ENCODE results near the gene TEAD1. TPM values are rescaled to one million over a fixed set of nuclear protein-coding genes. Genes with fewer than 3 reads are reported as not detected.

TEAD1 gene
- total and polyA plus RNA-seq, 9 of the 15 experiments (the other 6 are each of a cell fraction or from before 2014, with no cell fraction given) = 1.7 to 17.7 (median 10.8) TPM

DNA sequence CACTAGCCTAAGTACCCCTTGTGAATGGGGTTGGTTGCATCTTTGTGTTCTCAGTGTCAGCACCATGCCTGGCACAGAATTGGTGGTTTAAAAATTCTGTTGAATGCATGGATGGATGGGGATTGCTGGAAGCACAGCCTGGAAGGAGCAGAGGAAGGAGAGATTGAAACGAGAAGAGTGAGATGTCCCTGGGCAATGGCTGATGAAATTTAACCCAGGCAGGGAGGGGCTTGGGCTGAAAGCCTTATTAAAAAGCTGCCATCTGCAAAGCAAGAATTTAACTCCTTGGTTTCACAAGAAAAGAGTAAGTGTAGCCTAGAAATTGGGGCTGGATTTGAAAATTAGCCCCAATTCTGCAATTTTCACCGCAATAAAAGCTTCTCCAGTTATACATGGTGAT lies 126.7 kb downstream of the TEAD1 start:
- Histone ChIP-seq H3K4me2 (ENCODE audit: insufficient read depth, low read length) (no peak overlapping the region), H3K4me1 (replicated peaks in 1 of 2; ENCODE audit: control insufficient read depth in 2 of 2, insufficient read depth in 2 of 2, low read length in 2 of 2) (peaks cover 6 to 27% of the 10 kb centered on the region in 2 experiments; a peak in 4 of 5 replicates), H4K20me1 (replicated peaks; ENCODE audit: control insufficient read depth, insufficient read depth, low read length) (0 out of 2 replicates have a peak, but pooled peaks cover 7% of the 10 kb centered on the region), H3K4me3 (no peak overlapping the region), H3K9ac (ENCODE audit: insufficient read depth in 1 of 2, low read depth in 2 of 2, low read length in 2 of 2) (no peak overlapping the region), H3K9me1 (ENCODE audit: control insufficient read depth, insufficient read depth, low read length) (peaks cover 3% of the 10 kb centered on the region), H3K79me2 (ENCODE audit: control insufficient read depth, insufficient read depth, low read length) (no peaks in the 10 kb centered on the region), H3K27ac (ENCODE audit: extremely low read depth, low read depth, low read length) (no peak overlapping the region), H3K9me3 (replicated peaks; ENCODE audit: control insufficient read depth, insufficient read depth, low read depth, low read length) (no peaks in the 10 kb centered on the region), H3K36me3 (ENCODE audit: control insufficient read depth, insufficient read depth, low read length) (no peaks in the 10 kb centered on the region), H2AFZ (ENCODE audit: low read depth, low read length) (no peak overlapping the region), H3K27me3 (ENCODE audit: control insufficient read depth in 2 of 2, insufficient read depth in 2 of 2, low read length in 2 of 2) (no peaks in the 10 kb centered on the region)
- ATAC-seq = no peak
- in situ Hi-C loops (cut with MboI) = no loop called here
- intact Hi-C loops (cut with micrococcal nuclease) = no loop called here
- FAIRE-seq = no peak
- BruUV-seq (replicated peaks) = no TSS peak
- TF ChIP-seq SMARCA4 (IDR thresholded peaks at IDR 0.05) (no peak), FOXM1 (IDR thresholded peaks at IDR 0.05; ENCODE audit: low read depth) (no peak), FOXM1 (CRISPR knock-in tag; IDR thresholded peaks at IDR 0.05; ENCODE audit: low read depth) (no peak), ZNF280A (IDR thresholded peaks at IDR 0.05; ENCODE audit: low read depth, partially characterized antibody) (no peak), WHSC1 (IDR thresholded peaks at IDR 0.05; ENCODE audit: low read length) (no peak), SMARCC2 (IDR thresholded peaks at IDR 0.05; ENCODE audit: low read depth) (no peak), MXI1 (IDR thresholded peaks at IDR 0.05; ENCODE audit: low read depth, low read length) (no peak), SMARCB1 (IDR thresholded peaks at IDR 0.05; ENCODE audit: insufficient read length, low read depth) (no peak), CEBPG (CRISPR knock-in tag; IDR thresholded peaks at IDR 0.05) (no peak), CEBPG (tag; conservative IDR thresholded peaks at IDR 0.05 in 1 of 2, IDR thresholded peaks at IDR 0.05 in 1 of 2) (no peak), ERF (CRISPR knock-in tag; IDR thresholded peaks at IDR 0.05) (no peak), SIX5 (IDR thresholded peaks at IDR 0.05; ENCODE audit: borderline replicate concordance in 1 of 2, insufficient read depth in 1 of 2, low read depth in 1 of 2, low read length in 2 of 2) (no peak), NFIC (IDR thresholded peaks at IDR 0.05) (no peak)
- TF ChIP-seq, protein P1, sequence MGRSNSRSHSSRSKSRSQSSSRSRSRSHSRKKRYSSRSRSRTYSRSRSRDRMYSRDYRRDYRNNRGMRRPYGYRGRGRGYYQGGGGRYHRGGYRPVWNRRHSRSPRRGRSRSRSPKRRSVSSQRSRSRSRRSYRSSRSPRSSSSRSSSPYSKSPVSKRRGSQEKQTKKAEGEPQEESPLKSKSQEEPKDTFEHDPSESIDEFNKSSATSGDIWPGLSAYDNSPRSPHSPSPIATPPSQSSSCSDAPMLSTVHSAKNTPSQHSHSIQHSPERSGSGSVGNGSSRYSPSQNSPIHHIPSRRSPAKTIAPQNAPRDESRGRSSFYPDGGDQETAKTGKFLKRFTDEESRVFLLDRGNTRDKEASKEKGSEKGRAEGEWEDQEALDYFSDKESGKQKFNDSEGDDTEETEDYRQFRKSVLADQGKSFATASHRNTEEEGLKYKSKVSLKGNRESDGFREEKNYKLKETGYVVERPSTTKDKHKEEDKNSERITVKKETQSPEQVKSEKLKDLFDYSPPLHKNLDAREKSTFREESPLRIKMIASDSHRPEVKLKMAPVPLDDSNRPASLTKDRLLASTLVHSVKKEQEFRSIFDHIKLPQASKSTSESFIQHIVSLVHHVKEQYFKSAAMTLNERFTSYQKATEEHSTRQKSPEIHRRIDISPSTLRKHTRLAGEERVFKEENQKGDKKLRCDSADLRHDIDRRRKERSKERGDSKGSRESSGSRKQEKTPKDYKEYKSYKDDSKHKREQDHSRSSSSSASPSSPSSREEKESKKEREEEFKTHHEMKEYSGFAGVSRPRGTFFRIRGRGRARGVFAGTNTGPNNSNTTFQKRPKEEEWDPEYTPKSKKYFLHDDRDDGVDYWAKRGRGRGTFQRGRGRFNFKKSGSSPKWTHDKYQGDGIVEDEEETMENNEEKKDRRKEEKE (IDR thresholded peaks at IDR 0.05; ENCODE audit: borderline replicate concordance in 1 of 2, control insufficient read depth in 1 of 2, low read depth in 2 of 2, low read length in 1 of 2) = no peak
- DNase-seq (ENCODE audit: extremely low read depth in 1 of 4, low spot score in 3 of 4) = no peak
- WGBS (ENCODE audit: insufficient coverage, low coverage, missing lambda C conversion rate) = 45% methylated on average over 2 of the region's 2 CpGs
- ChIA-PET POLR2A (interaction anchor here (0.6 to 2.1 kb wide), 5 partner anchors 11 to 201 kb away, joined by 3 to 6 read pairs (median 4); no protein-coding TSS in a partner anchor), CTCF (ENCODE audit: low intra/inter-chr PET ratio) (no interaction called here)
